Measurements from ENCODE around the gene INO80D.
"Not testable (repeated sequence)": the region's sequence is repeated elsewhere in the genome, so short reads cannot be mapped to it uniquely, and the experiment has no call there.

Gene INO80D

DNA sequence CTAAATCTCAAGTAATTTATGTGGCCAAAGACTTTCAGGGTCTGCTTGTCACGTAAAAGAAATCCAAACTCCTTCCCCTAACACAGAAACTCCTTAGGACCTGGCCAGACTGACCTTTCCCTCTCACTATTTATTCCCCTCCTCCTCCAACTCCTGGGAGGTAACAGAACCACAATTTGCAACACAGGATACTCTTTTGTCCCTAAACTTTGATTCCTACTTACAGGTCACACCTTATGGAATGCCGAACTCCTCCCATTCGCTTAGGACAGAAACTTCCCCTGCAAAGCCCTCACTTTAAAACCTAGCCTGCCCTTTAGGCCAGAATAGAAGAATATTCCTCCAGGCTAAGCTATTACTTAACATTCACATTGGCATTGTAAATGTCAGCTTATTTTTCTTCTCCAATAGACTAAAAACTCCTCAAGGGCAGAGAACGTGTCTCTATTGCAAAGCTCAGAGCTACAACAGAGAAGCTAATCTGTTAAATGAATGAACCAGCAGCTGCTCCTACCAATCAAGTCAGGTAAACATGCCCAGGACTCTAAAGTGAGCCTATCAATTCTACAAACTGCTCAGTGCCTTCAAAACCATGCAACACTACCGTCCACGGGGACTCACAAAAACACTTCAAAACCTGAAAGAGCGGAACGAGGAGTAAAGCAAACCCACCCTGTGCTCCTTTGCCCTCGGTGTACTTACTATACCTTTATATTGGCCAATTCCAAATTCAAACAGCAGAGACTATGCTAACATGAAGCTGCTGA, 6.1 kb downstream of the INO80D start:
- Histone ChIP-seq H3K4me2 (ENCODE audit: low read length) (no peak overlapping the region), H3K9ac (ENCODE audit: low read length) (no peak overlapping the region), H3K9me2 (ENCODE audit: low read depth, low read length) (no peaks in the 10 kb centered on the region), H3F3A (ENCODE audit: insufficient read depth, low read length) (no peaks in the 10 kb centered on the region), H3K36me3 (ENCODE audit: insufficient read depth, low read length) (no peaks in the 10 kb centered on the region), H4K20me1 (ENCODE audit: insufficient read depth, low read length) (no peaks in the 10 kb centered on the region), H3K27ac (ENCODE audit: low read depth, low read length, poor library complexity, severe bottlenecking) (no peak overlapping the region), H3K4me1 (ENCODE audit: insufficient read depth, low read length, severe bottlenecking) (peaks cover 28% of the 10 kb centered on the region), H3K79me2 (ENCODE audit: insufficient read depth, low read length) (peaks cover 73% of the 10 kb centered on the region), H3K9me3 (ENCODE audit: low read length) (no peaks in the 10 kb centered on the region), H2AFZ (ENCODE audit: low read length) (no peak overlapping the region), H3K4me3 (ENCODE audit: low read depth, low read length, poor library complexity, severe bottlenecking) (no peak overlapping the region), H3K27me3 (ENCODE audit: insufficient read depth, low read length) (no peaks in the 10 kb centered on the region)
- TF ChIP-seq EZH2 (IDR thresholded peaks at IDR 0.05; ENCODE audit: borderline replicate concordance, low read length) = no peak
- TF ChIP-seq, protein P1, sequence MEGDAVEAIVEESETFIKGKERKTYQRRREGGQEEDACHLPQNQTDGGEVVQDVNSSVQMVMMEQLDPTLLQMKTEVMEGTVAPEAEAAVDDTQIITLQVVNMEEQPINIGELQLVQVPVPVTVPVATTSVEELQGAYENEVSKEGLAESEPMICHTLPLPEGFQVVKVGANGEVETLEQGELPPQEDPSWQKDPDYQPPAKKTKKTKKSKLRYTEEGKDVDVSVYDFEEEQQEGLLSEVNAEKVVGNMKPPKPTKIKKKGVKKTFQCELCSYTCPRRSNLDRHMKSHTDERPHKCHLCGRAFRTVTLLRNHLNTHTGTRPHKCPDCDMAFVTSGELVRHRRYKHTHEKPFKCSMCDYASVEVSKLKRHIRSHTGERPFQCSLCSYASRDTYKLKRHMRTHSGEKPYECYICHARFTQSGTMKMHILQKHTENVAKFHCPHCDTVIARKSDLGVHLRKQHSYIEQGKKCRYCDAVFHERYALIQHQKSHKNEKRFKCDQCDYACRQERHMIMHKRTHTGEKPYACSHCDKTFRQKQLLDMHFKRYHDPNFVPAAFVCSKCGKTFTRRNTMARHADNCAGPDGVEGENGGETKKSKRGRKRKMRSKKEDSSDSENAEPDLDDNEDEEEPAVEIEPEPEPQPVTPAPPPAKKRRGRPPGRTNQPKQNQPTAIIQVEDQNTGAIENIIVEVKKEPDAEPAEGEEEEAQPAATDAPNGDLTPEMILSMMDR (IDR thresholded peaks at IDR 0.05; ENCODE audit: low read length) = no peak

DNA sequence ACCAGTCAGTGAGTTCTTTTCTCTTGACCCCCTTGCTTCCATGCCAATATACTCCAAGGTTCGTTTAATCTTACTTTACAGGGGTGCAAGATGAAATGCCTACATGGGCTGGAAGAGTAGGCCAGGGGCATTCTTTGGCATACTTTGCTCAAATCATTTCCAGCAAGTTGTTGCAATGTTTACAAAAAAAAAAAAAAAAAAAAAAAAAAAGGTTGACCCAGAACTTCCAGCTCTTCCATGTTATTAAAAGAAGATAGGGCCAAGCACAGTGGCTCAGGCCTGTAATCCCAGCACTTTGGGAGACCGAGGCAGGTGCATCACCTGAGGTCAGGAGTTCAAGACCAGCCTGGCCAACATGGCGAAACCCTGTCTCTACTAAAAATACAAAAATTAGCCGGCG, 8.1 kb downstream of the INO80D start:
- H3K9me3 ChIP-seq (ENCODE audit: low read length); H3F3A ChIP-seq (ENCODE audit: insufficient read depth, low read length); H4K20me1 ChIP-seq (ENCODE audit: insufficient read depth, low read length); H3K4me2 ChIP-seq (ENCODE audit: low read length); H2AFZ ChIP-seq (ENCODE audit: low read length); H3K27me3 ChIP-seq (ENCODE audit: insufficient read depth, low read length); H3K27ac ChIP-seq (ENCODE audit: low read depth, low read length, poor library complexity, severe bottlenecking); H3K9ac ChIP-seq (ENCODE audit: low read length); H3K36me3 ChIP-seq (ENCODE audit: insufficient read depth, low read length); H3K9me2 ChIP-seq (ENCODE audit: low read depth, low read length); H3K4me3 ChIP-seq (ENCODE audit: low read depth, low read length, poor library complexity, severe bottlenecking): not testable (repeated sequence)
- peaks cover 12% of the 10 kb centered on the region for H3K4me1 ChIP-seq (ENCODE audit: insufficient read depth, low read length, severe bottlenecking)
- peaks cover 69% of the 10 kb centered on the region for H3K79me2 ChIP-seq (ENCODE audit: insufficient read depth, low read length)

DNA sequence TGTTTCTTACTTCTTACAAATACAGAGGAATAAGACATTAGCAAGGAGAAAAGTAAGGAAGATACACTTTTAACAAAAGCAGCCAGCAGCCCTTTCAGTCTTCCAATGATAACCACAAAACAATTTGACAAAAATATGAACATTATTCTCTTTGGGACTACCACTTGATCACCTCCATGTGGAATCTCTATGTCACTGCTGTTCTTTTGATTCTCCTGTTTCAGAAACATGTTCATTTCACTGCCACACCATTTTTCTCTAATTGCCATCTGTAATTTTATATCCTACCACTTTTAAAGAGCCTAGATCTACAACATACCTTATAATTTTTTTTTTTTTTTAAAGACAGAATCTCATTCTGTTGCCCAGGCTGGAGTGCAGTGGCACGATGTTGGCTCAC, 10.9 kb downstream of the INO80D start:
- H3K9me2 ChIP-seq (ENCODE audit: low read depth, low read length) = no peaks in the 10 kb centered on the region
- H3K9me3 ChIP-seq (ENCODE audit: low read length) = no peaks in the 10 kb centered on the region
- H4K20me1 ChIP-seq (ENCODE audit: insufficient read depth, low read length) = no peaks in the 10 kb centered on the region
- H3K79me2 ChIP-seq (ENCODE audit: insufficient read depth, low read length) = peaks cover 56% of the 10 kb centered on the region
- no peak overlapping the region for H3K4me2 ChIP-seq (ENCODE audit: low read length)
- no peak overlapping the region for H3K4me3 ChIP-seq (ENCODE audit: low read depth, low read length, poor library complexity, severe bottlenecking)
- no peaks in the 10 kb centered on the region for H3K27me3 ChIP-seq (ENCODE audit: insufficient read depth, low read length)
- no peak overlapping the region for H3K9ac ChIP-seq (ENCODE audit: low read length)
- TF ChIP-seq, protein P1 (IDR thresholded peaks at IDR 0.05; ENCODE audit: low read length) = no peak
- TF ChIP-seq EZH2 (IDR thresholded peaks at IDR 0.05; ENCODE audit: borderline replicate concordance, low read length) = no peak
- no peaks in the 10 kb centered on the region for H3K4me1 ChIP-seq (ENCODE audit: insufficient read depth, low read length, severe bottlenecking)
- H3K36me3 ChIP-seq (ENCODE audit: insufficient read depth, low read length) = 0 out of 2 replicates have a peak, but pooled peaks cover 2% of the 10 kb centered on the region
- H2AFZ ChIP-seq (ENCODE audit: low read length) = no peak overlapping the region
- no peaks in the 10 kb centered on the region for H3F3A ChIP-seq (ENCODE audit: insufficient read depth, low read length)
- H3K27ac ChIP-seq (ENCODE audit: low read depth, low read length, poor library complexity, severe bottlenecking) = no peak overlapping the region

DNA sequence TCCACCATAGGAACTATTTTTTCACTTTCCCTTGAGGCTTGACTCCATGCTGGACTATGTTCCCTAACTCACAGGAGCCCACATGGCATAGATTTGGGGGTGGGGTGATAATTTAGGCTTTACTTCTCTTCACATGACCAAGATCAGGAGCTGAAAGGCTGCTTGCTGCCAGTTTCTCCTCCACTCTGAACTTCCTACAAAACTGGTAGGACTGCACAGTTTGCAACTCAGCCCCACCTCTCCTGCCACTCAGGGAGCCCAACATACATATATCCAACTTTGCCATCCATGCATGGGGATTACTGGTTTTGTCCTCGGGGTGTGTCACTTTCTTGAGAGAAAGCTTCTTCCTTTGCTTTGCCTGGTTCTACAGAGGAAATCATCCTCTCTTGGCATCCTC, 14.2 kb downstream of the INO80D start:
- Histone ChIP-seq H3K27ac (ENCODE audit: low read depth, low read length, poor library complexity, severe bottlenecking) (no peak overlapping the region), H4K20me1 (ENCODE audit: insufficient read depth, low read length) (no peaks in the 10 kb centered on the region), H3K4me3 (ENCODE audit: low read depth, low read length, poor library complexity, severe bottlenecking) (no peak overlapping the region), H3K9ac (ENCODE audit: low read length) (no peak overlapping the region), H3K9me3 (ENCODE audit: low read length) (no peaks in the 10 kb centered on the region), H3K36me3 (ENCODE audit: insufficient read depth, low read length) (0 out of 2 replicates have a peak, but pooled peaks cover 2% of the 10 kb centered on the region), H3K9me2 (ENCODE audit: low read depth, low read length) (no peaks in the 10 kb centered on the region), H3K4me1 (ENCODE audit: insufficient read depth, low read length, severe bottlenecking) (no peaks in the 10 kb centered on the region), H3F3A (ENCODE audit: insufficient read depth, low read length) (no peaks in the 10 kb centered on the region), H3K79me2 (ENCODE audit: insufficient read depth, low read length) (peaks cover 60% of the 10 kb centered on the region), H3K4me2 (ENCODE audit: low read length) (no peak overlapping the region), H2AFZ (ENCODE audit: low read length) (no peak overlapping the region), H3K27me3 (ENCODE audit: insufficient read depth, low read length) (no peaks in the 10 kb centered on the region)
- TF ChIP-seq, protein P1 (IDR thresholded peaks at IDR 0.05; ENCODE audit: low read length) = no peak
- TF ChIP-seq EZH2 (IDR thresholded peaks at IDR 0.05; ENCODE audit: borderline replicate concordance, low read length) = no peak
